Fibroblast of skin of left quadriceps (primary cell): ENCODE measurements around the gene KHDRBS2.

Source experiments
- DNase-seq, 2 experiments: peaks; one replicate each; pipeline ENCODE4 v3.0.0-alpha.2; 2013; ENCODE audit warnings: low read depth in 2 of 2

KHDRBS2 gene

GRCh38 chr6:62285612-62286469 lies at the start of gene KHDRBS2:
Gene KHDRBS2, minus strand, starts transcription at chr6:62286225.
- DNase-seq, result no peak

GRCh38 chr6:62328607-62329006 lies 42.6 kb upstream of the KHDRBS2 start:
- DNase-seq, result no peak

- no peak for DNase-seq
Observed at GRCh38 chr6:62324834-62325233, 38.8 kb upstream of the KHDRBS2 start.

- no peak for DNase-seq
Observed at GRCh38 chr6:62323818-62324431, 37.9 kb upstream of the KHDRBS2 start.

- no peak for DNase-seq
Observed at GRCh38 chr6:62298745-62299392, 12.8 kb upstream of the KHDRBS2 start.

GRCh38 chr6:62296541-62296940 lies 10.5 kb upstream of the KHDRBS2 start:
- DNase-seq, result no peak

- no peak for DNase-seq
Observed at GRCh38 chr6:62288974-62289373, 2.9 kb upstream of the KHDRBS2 start.

- DNase-seq, result no peak
Observed at GRCh38 chr6:62288562-62288961, 2.5 kb upstream of the KHDRBS2 start.

- DNase-seq, result no peak
Observed at GRCh38 chr6:62286470-62286843, 432 bp upstream of the KHDRBS2 start.

GRCh38 chr6:62284725-62285124 lies 1.3 kb downstream of the KHDRBS2 start:
- DNase-seq, result no peak

- no peak for DNase-seq
Observed at GRCh38 chr6:62283796-62284411, 2.1 kb downstream of the KHDRBS2 start.

- DNase-seq, result no peak
Observed at GRCh38 chr6:62283365-62283764, 2.7 kb downstream of the KHDRBS2 start.

- no peak for DNase-seq
Observed at GRCh38 chr6:62280099-62280498, 5.9 kb downstream of the KHDRBS2 start.

- no peak for DNase-seq
Observed at GRCh38 chr6:62272114-62272513, 13.9 kb downstream of the KHDRBS2 start.

GRCh38 chr6:62265906-62266525 lies 20.0 kb downstream of the KHDRBS2 start:
- DNase-seq, result no peak

GRCh38 chr6:62262283-62262682 lies 23.7 kb downstream of the KHDRBS2 start:
- DNase-seq, result no peak

- no peak for DNase-seq
Observed at GRCh38 chr6:62246087-62246486, 39.9 kb downstream of the KHDRBS2 start.

GRCh38 chr6:62236784-62237183 lies 49.2 kb downstream of the KHDRBS2 start:
- DNase-seq, result no peak

GRCh38 chr6:62229231-62229630 lies 56.8 kb downstream of the KHDRBS2 start:
- no peak for DNase-seq

GRCh38 chr6:62217866-62218265 lies 68.2 kb downstream of the KHDRBS2 start:
- DNase-seq, result no peak

GRCh38 chr6:62202078-62202477 lies 83.9 kb downstream of the KHDRBS2 start:
- no peak for DNase-seq

GRCh38 chr6:62192593-62192992 lies 93.4 kb downstream of the KHDRBS2 start:
- no peak for DNase-seq
